HG02943 (cell line): ENCODE measurements around the gene SCYGR7.
"Not testable (repeated sequence)": the region's sequence is repeated elsewhere in the genome, so short reads cannot be mapped to it uniquely, and the experiment has no call there.

Source experiments
- ATAC-seq: cut with Tn5 transposase; IDR thresholded peaks from one replicate; pipeline ENCODE4 v1.9.1; 2021; ENCODE audit warnings: mild to moderate bottlenecking, low read depth, moderate library complexity; ENCODE audit not compliant: unreplicated experiment

SCYGR7 gene, protein sequence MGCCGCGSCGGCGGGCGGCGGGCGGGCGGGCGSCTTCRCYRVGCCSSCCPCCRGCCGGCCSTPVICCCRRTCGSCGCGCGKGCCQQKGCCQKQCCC

DNA sequence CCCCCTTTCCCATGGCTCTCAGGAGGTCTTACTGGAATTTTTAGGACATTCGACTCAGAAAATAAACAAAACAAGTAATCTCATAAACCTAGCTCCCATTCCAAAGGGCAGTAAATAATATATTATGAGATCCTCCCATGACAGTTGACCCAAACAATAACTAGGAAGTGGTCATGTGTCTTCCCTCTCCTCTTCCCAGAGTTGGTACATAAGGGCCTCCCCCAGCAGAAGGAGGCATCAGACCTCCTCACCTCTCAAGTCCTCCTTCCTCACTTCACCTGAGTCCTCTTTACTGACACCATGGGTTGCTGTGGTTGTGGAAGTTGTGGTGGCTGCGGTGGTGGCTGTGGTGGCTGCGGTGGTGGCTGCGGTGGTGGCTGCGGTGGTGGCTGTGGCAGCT is at the start of gene SCYGR7:
SCYGR7 (plus strand) TSS at position 301 of the 400 bp plus-strand sequence; CDS start at position 301, 0 bp downstream.
- no peak for ATAC-seq

DNA sequence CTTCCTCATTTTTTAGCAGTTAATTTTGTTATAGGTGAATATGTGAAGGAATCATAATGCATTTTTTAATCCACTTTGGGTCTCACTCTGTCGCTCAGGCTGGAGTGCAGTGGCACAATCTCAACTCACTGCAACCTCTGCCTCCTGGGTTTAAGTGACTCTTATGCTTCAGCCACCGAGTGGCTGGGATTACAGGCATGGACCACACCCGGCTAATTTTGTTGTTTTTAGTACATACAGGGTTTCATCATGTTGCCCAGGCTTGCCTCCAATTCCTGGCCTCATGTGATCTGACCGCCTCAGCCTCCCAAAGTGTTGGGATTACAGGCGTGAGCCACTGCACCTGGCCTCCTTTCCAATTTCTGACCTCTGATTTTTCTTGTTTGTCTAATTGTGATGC is 43.9 kb upstream of the SCYGR7 start:
- no peak for ATAC-seq

DNA sequence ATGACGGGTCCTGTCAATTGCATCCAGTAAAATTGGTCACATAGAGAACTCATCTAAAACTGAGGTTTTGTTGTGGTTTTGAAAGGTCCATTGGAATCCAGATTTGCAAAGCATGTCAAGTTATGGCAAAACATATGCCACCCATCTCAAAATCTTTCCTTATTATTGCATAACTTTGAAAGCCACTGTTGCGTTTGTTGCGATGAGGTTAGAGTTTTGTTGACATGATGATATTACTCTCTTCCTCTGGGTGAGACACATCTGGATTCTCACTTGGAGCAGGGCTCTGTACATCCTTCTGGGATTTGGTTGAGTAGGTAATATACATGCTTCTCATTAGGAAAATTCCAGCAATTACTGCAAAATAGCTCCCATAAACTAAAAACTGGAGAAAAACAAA is 40.9 kb upstream of the SCYGR7 start:
- no peak for ATAC-seq

DNA sequence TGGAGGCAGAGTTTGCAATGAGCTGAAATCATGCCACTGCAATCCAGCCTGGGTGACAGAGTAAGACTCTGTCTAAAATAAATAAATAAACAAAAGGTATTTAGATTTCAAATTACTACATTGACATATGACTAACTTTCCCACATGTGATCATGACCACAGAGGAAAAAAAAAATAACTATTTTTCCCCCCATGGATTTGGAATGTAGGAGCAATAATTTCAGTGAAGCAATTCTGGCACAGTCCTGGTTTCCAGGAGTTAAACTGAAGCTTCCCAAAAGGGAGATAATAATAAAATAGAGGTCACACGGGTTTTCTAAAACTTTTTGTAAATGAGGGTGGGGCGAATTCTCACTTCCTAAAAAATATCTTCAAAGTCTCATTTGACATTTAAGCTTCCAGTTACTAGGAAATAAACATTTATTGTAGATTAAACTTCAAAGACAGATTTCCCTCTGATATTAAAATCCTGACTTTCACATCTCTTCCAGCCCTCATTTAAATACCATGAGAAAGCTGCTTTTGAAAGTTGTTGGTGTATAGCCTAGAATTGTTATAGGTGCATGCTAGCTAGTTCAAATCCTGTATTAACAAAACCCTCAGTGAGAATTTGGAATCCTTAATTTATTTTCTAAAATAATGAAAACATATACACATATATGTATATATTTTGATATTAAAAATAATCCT is 31.0 kb upstream of the SCYGR7 start:
- no peak for ATAC-seq

DNA sequence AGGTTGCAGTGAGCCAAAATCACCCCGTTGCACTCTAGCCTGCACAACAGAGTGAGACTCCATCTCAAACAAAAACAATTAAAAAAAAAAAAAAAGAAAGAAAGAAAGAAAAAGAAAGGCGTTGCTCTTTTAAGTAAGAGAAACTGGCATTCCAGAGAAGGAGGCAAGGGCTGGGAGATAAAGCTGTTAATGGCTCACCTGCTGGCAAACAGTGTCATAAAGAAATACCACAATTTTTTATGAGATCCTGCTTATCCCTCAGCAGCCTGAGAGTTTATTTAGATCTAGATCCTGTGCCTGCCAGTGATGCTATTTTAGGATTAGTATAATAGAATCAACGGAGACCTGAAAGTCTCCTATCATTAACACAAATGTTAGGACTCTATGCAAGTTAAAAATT is 26.6 kb upstream of the SCYGR7 start:
- no peak for ATAC-seq

DNA sequence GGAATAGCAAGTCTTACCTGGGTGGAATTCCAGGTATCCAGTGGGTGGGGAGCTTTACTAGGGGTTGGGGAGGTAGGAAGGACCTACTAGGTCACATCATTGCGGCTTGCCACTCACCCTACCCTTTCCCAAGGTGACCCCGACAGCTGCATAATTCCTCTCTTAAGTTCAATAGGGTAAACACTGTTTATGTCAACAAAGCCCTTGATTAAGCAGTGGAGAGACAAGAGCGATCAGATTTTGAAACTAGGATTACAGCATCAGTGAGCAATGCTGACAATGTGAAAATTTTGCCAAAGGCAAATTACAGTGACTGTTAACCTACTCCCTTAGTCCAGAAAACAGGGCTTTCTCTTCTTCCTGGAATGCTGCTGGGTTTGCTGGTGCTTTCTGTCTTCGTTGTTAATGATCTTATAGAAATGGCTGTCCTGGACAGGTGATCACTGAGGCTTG is 24.8 kb upstream of the SCYGR7 start:
- ATAC-seq, result no peak

DNA sequence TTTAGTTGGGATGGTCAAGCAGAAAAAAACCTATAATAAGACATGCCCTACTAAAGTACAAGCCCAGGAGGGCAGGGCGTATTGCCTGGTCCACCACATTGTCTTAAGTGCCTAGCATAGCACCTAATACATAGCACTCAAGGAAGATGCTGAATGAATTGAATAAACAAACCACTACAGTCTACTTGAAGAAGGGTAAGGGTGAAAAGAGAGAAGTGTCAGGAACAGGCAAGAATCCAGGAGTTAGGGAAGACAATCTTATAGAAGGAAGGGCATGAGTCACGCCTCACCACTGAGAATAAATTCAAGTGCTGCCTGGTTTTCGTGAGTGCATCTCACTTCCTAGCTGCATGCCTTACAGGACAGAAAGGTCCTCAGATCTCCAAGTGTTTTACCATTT is 24.2 kb upstream of the SCYGR7 start:
- no peak for ATAC-seq

DNA sequence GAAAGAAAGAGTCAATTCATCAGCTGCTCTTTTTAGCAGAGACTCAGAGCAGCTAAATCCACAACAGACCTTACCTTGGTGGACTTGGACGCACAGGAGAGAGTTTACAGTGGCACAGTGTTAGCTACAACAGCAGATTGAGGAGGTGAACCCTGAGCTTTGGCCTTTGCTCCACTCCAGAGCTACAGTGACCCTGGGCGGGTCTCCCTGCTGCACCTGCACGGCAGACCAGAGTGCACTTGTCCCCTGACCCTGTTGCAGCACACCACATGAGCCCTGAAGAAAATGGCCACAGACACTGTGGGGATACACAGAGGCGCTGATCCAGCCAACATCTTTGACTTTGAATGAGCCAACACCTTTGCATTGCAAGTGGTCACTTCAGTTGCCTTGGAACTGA is 21.3 kb upstream of the SCYGR7 start:
- ATAC-seq, result no peak

DNA sequence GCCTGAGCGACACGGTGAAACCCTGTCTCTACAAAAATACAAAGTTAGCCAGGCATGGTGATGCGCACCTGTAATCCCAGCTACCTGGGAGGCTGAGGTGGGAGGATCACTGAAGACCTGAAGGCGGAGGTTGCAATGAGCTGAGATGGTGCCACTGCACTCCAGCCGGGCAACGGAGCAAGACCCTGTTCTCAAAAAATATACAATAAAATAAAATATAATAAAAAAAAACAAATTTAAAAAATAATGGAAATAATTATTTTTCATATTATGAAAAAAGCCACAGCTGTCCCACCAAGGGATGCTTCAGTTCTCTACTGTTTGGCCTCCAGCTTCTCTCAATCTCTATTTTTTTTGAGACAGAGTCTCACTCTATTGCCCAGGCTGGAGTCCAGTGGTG is 20.7 kb upstream of the SCYGR7 start:
- no peak for ATAC-seq

DNA sequence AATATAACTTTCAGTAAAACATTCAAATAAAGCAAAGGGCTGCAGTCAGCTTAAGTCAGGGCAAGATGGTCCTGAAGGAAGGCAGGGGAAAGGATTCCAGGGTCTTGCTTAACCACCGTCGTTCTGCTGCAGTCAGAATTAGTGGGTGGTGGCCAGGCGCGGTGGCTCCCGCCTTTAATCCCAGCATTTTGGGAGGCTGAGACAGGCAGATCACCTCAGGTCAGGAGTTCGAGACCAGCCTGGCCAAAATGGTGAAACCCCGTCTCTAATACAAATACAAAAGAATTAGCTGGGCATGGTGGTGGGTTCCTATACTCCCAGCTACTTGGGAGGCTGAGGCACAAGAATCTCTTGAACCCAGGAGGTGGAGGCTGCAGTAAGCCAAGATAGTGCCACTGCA is 17.1 kb upstream of the SCYGR7 start:
- ATAC-seq, result no peak

DNA sequence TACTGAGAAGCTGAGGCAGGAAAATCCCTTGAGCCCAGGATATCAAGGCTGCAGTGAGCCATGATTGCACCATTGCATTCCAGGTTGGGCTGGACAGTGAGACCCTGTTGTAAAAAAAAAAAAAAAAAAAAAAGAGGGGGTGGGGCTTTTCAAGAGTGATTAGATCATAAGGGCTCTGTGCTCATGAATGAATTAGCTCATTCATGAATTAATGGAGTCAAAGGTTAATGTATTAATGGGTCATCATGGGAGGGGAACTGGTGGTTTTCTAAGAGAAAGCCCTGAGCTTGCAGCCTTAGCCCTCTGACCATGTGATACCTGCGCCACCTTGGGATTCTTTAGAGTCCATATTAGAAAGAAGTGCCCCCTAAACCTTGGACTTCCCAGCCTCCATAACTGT is 14.8 kb upstream of the SCYGR7 start:
- ATAC-seq, result no peak

DNA sequence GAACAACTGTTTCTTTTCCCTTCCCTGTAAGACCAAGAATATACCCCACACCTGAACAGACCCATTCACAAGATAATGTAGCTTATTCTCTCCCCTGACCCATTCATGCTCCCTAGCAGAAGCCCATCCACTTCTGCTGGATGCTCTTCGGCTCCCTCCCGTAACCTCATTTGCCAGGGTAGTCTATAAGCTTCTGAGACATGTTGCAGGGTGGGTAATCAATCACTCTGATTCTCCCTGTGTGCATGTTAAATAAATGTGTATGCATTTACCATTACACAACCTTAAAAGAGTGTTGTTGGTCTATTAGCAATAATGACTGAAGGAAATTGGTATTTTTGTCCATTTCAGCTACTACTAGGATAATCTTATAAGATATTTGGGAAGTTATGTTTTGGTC is 11.6 kb upstream of the SCYGR7 start:
- no peak for ATAC-seq

DNA sequence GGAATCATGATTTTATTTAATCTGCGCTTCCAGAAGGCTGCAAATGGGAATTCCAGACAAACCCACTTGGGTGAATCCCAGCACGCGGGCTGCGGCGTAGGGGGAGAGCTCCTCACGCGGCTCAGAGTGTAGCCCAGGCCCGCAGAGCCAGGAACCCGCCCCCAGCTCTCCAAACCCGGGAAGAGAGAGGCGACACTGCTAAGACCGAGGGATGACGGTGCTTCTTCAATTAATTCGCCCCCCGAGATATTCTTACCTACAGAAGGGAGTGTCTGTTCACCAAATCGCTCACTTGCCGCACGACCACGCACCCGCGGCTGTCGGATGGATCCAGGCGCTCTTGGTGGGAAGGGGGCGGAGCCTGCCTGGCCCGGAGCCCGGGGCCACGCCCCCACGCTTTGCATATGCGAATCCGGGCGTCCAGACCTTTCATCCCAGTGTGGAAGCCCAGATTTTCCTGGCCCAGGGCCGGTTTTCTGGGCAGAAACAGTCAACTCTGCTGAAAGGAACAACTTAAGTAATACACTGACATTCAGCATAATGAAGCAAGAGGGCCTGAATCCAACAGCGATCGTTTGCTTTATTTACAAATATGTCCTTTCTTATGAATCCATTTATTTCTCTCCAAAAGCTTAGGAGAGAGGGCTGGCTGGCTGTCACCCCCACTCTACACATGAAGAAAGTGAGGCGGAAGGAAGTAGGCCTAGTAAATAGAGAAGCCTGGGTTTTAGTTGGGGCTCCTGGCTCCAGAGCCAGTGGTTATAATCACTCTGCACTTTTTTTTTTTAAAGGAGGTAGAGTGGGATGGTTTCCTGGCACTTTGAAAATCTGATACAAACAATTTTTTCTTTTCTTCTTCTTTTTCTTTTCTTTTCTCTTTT is 10.2 kb upstream of the SCYGR7 start, which contains the start of gene SLC19A3:
SLC19A3 (minus strand) TSS at position 342 of the 881 bp plus-strand sequence. CDS start 15,710 bp downstream, outside the sequence.
- no peak for ATAC-seq

DNA sequence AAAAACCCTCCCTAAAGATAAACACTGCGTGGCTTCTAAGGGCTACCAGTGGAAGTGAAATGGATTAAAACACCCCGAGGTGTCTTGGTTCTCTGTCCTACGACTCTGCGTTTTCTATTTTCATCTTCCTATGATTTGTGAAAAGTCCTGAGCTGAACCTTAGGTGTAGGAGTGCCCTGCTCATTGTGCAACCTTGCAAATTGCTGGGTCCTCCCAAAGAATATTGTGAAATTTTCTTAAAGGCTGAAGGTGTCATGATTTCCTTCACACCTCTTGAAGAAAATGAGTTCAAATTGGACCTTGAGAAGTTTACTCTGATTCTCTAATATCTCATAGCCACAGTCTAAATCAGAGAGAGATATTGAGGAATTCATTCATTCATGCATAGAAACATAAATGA is 8.5 kb upstream of the SCYGR7 start:
- ATAC-seq, result no peak

DNA sequence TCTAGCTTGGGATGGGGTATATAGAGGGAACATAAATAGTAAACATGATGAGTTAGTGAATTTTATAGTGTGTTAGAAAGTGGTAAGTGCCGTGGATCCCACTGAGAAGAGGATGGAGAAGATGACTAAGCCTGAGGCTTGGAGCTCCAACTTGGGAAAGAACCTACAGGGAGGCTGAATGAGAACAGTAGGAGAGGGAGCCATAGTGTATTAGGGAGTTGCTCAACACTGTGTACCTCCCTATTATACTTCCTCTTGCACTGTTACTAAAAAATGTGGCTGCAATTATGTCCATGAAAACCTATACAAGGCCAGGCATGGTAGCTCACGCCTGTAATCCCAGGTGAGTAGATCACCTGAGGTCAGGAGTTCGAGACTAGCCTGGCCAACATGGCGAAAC is 7.5 kb upstream of the SCYGR7 start:
- ATAC-seq, result no peak

DNA sequence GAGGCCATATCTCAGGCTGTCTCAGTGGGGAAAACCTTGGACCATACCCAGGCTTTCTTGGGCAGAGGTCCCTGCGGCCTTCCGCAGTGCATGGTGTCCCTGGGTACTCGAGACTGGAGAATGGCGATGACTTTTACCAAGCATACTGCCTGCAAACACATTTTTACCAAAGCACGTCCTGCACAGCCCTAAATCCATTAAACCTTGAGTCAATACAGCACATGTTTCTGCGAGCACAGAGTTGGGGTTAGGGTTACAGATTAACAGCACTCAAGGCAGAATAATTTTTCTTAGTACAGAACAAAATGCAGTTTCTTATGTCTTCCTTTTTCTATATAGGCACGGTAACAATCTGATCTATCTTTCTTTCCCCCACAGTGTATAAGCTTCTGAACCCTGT is 5.3 kb upstream of the SCYGR7 start:
- ATAC-seq, result not testable (repeated sequence)

DNA sequence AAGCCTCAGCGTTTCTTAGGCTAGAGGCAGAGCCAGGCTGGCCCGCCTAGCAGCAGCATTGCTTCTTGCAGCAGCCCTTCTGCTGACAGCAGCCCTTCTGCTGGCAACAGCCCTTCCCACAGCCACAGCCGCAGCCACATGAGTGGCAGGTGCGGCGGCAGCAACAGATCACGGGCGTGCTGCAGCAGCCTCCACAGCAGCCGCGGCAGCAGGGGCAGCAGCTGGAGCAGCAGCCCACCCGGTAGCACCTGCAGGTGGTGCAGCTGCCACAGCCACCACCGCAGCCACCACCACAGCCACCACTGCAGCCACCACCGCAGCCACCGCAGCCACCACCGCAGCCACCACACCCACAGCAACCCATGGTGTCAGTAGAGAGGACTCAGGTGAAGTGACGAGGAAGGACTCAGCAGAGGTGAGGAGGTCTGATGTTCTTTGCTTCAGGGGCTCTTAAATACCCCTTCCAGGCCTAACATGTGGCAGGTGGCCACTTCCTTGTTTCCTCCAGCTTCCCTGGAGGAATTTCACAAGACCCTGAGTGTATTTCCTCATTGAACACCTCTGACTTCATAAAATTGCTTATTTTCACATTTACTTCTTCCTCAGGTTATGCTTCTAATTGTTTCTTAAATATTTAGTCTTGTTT is 3.6 kb upstream of the SCYGR7 start, which contains the start of gene SCYGR6:
SCYGR6 (minus strand) TSS at position 364 of the 646 bp plus-strand sequence; CDS start at position 364, 0 bp downstream.
- no peak for ATAC-seq

DNA sequence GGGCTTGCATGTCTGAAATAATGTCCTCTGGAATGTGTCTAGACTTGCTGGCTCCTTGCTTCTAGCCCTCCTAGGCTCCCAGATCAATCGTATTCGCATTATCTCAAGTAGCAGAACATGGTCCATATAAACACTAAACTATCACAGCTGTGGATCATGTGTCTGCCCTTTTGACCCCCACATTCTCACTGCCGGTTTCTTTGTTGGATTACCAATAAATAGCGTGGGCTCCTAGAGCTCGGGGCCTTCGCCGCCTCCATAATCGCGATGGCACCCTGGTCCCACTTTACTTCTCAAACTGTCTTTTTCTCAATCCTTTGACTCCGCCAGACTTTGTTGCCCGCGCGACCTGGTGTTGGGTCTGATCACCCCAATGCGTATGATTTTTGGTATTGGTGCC is 11.2 kb downstream of the SCYGR7 start:
- no peak for ATAC-seq

DNA sequence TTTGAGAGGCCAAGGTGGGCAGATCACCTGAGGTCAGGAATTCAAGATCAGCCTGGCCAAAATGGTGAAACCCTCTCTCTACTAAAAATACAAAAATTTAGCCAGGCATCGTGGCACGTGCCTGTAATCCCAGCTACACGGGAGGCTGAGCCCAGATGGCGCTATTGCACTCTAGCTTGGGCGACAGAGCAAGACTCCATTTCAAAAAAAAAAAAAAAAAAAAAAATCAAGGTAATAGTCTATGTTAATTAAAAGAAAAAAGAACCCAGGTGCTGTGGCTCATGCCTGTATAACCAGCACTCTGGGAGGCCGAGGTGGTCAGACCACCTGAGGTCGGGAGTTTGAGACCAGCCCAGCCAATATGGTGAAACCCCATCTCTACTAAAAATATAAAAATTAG is 12.6 kb downstream of the SCYGR7 start:
- not testable (repeated sequence) for ATAC-seq

DNA sequence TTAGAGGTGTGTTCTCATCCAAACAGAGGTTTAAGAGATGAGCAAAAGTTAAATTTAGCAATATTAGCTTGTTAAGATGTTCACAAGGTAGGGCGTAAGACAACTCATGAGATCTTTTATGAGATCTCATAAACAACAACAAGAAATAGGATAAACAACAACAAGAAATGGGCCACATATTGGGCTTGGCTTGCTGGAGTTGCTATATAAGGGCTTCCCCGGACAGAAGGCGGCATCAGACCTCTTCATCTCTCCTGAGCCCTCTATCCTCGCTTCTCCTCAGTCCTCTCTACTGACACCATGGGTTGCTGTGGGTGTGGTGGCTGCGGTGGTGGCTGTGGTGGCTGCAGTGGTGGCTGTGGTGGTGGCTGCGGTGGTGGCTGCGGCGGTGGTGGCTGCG is 17.5 kb downstream of the SCYGR7 start, which contains the start of gene SCYGR8:
SCYGR8 (plus strand) TSS at position 301 of the 400 bp plus-strand sequence; CDS start at position 301, 0 bp downstream.
- no peak for ATAC-seq

DNA sequence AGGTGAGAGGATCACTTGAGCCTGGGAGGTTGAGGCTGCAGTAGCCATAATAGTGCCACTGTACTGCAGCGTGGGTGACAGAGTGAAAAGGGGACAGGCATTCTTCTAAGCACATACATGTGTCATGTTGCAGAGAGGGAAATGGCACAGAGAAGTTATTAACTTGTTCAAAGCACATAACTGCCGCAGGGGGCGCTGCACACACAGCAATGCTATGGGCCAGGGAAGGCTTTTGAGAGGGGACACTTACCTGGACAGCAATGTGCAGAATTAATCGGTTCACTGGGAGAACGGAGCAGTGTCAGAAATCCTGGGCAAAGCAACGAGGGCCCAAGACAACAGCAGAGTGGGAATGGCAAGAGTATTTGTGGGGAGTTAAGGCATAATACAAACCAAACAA is 19.9 kb downstream of the SCYGR7 start:
- no peak for ATAC-seq
